SK-N-SH (cell line): Measurements from ENCODE around the gene STX11. TPM values are rescaled to one million over a fixed set of nuclear protein-coding genes. Genes with fewer than 3 reads are reported as not detected.

Experiments used
- CTCF ChIA-PET: fragments of 300-600, 350-600 bp; formaldehyde crosslinking; extraction: SDS; loops from one replicate; lab custom pipeline; 2021; lab: Yijun Ruan, JAX
- POLR2A ChIA-PET: fragments of 350-600 bp; sonication (Branson Sonifier 250); formaldehyde crosslinking; extraction: SDS; loops from one replicate; lab custom pipeline; 2020; ENCODE audit warnings: antibody characterized with exemption, inconsistent platforms; lab: Yijun Ruan, JAX
- DNase-seq: peaks from one replicate; pipeline ENCODE4 v3.0.0; 2012
- H2AFZ ChIP-seq: fragments of 200-600 bp; sonication (generic); 2 replicates; pipeline ENCODE4 v1.8.1; 2016; ENCODE audit warnings: antibody characterized with exemption, mild to moderate bottlenecking, low read depth
- H3F3A ChIP-seq: fragments of 200-600 bp; sonication (generic); replicated peaks from 2 replicates; pipeline ENCODE3; 2016; ENCODE audit warnings: antibody characterized with exemption, mild to moderate bottlenecking; ENCODE audit not compliant: insufficient read depth
- H3K27ac ChIP-seq, 2 experiments: fragments of 200-500 bp in 1 of 2; fragments of 200-600 bp in 1 of 2; sonication (Bioruptor generic) in 1 of 2; sonication (generic), shearing (Covaris generic) in 1 of 2; 2 replicates each; pipeline versions ENCODE4 v1.5.1 to v1.6.1; 2014 to 2016; ENCODE audit warnings: low read depth in 2 of 2, inconsistent platforms in 1 of 2, low read length in 1 of 2, mild to moderate bottlenecking in 1 of 2, mixed read lengths in 1 of 2
- H3K27me3 ChIP-seq: fragments of 200-600 bp; sonication (generic), shearing (Covaris generic); 2 replicates; pipeline ENCODE4 v1.6.1; 2016; ENCODE audit warnings: mixed run types; ENCODE audit not compliant: insufficient read depth
- H3K36me3 ChIP-seq, 2 experiments: fragments of 200-500 bp in 1 of 2; fragments of 200-600 bp in 1 of 2; sonication (Bioruptor generic) in 1 of 2; sonication (generic) in 1 of 2; replicated peaks in 1 of 2; 2 replicates each; pipeline versions ENCODE3 to v1.5.1; 2014 to 2016; ENCODE audit warnings: low read length in 1 of 2, mild to moderate bottlenecking in 1 of 2; ENCODE audit not compliant: insufficient read depth in 2 of 2, control insufficient read depth in 1 of 2
- H3K4me1 ChIP-seq, 2 experiments: fragments of 200-500 bp in 1 of 2; fragments of 200-600 bp in 1 of 2; sonication (Bioruptor generic) in 1 of 2; sonication (generic), shearing (Covaris generic) in 1 of 2; 2 replicates each; pipeline versions ENCODE4 v1.5.1 to v1.6.1; 2014 to 2016; ENCODE audit warnings: low read depth in 1 of 2, low read length in 1 of 2, mixed run types in 1 of 2; ENCODE audit not compliant: insufficient read depth in 2 of 2, control insufficient read depth in 1 of 2
- H3K4me2 ChIP-seq: fragments of 200-600 bp; sonication (generic), shearing (Covaris generic); 2 replicates; pipeline ENCODE4 v1.6.1; 2017; ENCODE audit warnings: mixed run types
- H3K4me3 ChIP-seq, 2 experiments: fragments of 200-500 bp in 1 of 2; fragments of 200-600 bp in 1 of 2; sonication (Bioruptor generic) in 1 of 2; sonication (generic), shearing (Covaris generic) in 1 of 2; 2 replicates each; pipeline versions ENCODE4 v1.5.1 to v1.8.1; 2014 to 2016; ENCODE audit warnings: low read depth in 2 of 2, inconsistent platforms in 1 of 2, low read length in 1 of 2, mild to moderate bottlenecking in 1 of 2, mixed read lengths in 1 of 2, moderate library complexity in 1 of 2
- H3K79me2 ChIP-seq: fragments of 200-600 bp; sonication (generic); 2 replicates; pipeline ENCODE4 v1.8.1; 2017; ENCODE audit warnings: mild to moderate bottlenecking; ENCODE audit not compliant: insufficient read depth
- H3K9ac ChIP-seq: fragments of 200-600 bp; sonication (generic); 2 replicates; pipeline ENCODE4 v1.6.1; 2017; ENCODE audit warnings: mixed run types
- H3K9me2 ChIP-seq: fragments of 200-600 bp; sonication (generic); 2 replicates; pipeline ENCODE4 v1.6.1; 2017; ENCODE audit warnings: mixed run types
- H3K9me3 ChIP-seq: fragments of 200-600 bp; sonication (generic); 2 replicates; pipeline ENCODE4 v1.6.1; 2017; ENCODE audit warnings: mixed run types, mild to moderate bottlenecking, moderate library complexity
- H4K20me1 ChIP-seq: fragments of 200-600 bp; sonication (generic); 2 replicates; pipeline ENCODE4 v1.6.1; 2017; ENCODE audit warnings: mild to moderate bottlenecking, mixed run types; ENCODE audit not compliant: insufficient read depth
- CHD2 ChIP-seq: fragments of 150-350 bp; IDR thresholded peaks from 2 replicates; pipeline ENCODE4 v1.6.1; 2018; ENCODE audit warnings: low read length; ENCODE audit not compliant: partially characterized antibody
- ELF1 ChIP-seq: IDR thresholded peaks from 2 replicates; pipeline ENCODE4 v1.4.0; 2012
- EP300 ChIP-seq, 2 experiments: IDR thresholded peaks; 2 replicates each; pipeline versions ENCODE4 v1.4.0 to v1.6.1; 2012; ENCODE audit warnings: borderline replicate concordance in 1 of 2, low read depth in 1 of 2, low read length in 1 of 2
- FOSL2 ChIP-seq: IDR thresholded peaks from 2 replicates; pipeline ENCODE4 v1.4.0; 2012; ENCODE audit warnings: low read depth, mild to moderate bottlenecking, moderate library complexity, borderline replicate concordance
- FOXJ3 ChIP-seq: sonication (generic); formaldehyde crosslinking; IDR thresholded peaks from 2 replicates; pipeline ENCODE4 v1.5.1; 2020; ENCODE audit warnings: mild to moderate bottlenecking, missing genetic modification reagents
- GABPA ChIP-seq: IDR thresholded peaks from 2 replicates; pipeline ENCODE4 v1.4.0; 2012; ENCODE audit warnings: low read depth, mild to moderate bottlenecking
- GATA2 ChIP-seq: sonication (generic); formaldehyde crosslinking; IDR thresholded peaks from 2 replicates; pipeline ENCODE4 v1.5.0; 2020; ENCODE audit warnings: mild to moderate bottlenecking, missing genetic modification reagents
- NFIC ChIP-seq: IDR thresholded peaks from 2 replicates; pipeline ENCODE4 v1.4.0; 2012; ENCODE audit warnings: borderline replicate concordance
- POLR2AphosphoS5 ChIP-seq: IDR thresholded peaks from 2 replicates; pipeline ENCODE4 v1.6.1; 2012; ENCODE audit warnings: low read depth, low read length
- RAD21 ChIP-seq: IDR thresholded peaks from 2 replicates; pipeline ENCODE4 v1.6.1; 2012; ENCODE audit warnings: mild to moderate bottlenecking, low read length
- RCOR1 ChIP-seq: fragments of 150-350 bp; IDR thresholded peaks from 2 replicates; pipeline ENCODE4 v1.6.1; 2017; ENCODE audit warnings: antibody characterized with exemption, low read length
- RFX5 ChIP-seq: IDR thresholded peaks from 2 replicates; pipeline ENCODE4 v1.6.1; 2012; ENCODE audit warnings: mild to moderate bottlenecking, improper control_type of control experiment, low read length
- SMC3 ChIP-seq: IDR thresholded peaks from 2 replicates; pipeline ENCODE4 v1.6.1; 2012; ENCODE audit warnings: low read depth, low read length, improper control_type of control experiment
- TCF12 ChIP-seq: IDR thresholded peaks from 2 replicates; pipeline ENCODE4 v1.4.0; 2012
- TEAD4 ChIP-seq: IDR thresholded peaks from 2 replicates; pipeline ENCODE4 v1.4.0; 2012; ENCODE audit warnings: mild to moderate bottlenecking, borderline replicate concordance; ENCODE audit not compliant: insufficient read depth
- WGBS: methylation state at CpG from one replicate; pipeline ENCODE4 v1.1.6; 2017; ENCODE audit warnings: low lambda C conversion rate; 5-methylcytosine and 5-hydroxymethylcytosine counted together
- polyA plus RNA-seq, 3 experiments: library from polyadenylated mRNA; depleted of rRNA; stranded (reverse); fragments of >200 nt; gene quantifications; 2 replicates each; pipeline ENCODE4 v1.2.3, GENCODE V29; 2012
- TF ChIP-seq, protein P1 (sequence below): IDR thresholded peaks from 2 replicates; pipeline ENCODE4 v1.6.1; 2012; ENCODE audit warnings: mild to moderate bottlenecking, low read depth, low read length, moderate library complexity
- TF ChIP-seq, protein P2 (sequence below): IDR thresholded peaks from 2 replicates; pipeline ENCODE4; 2012
- TF ChIP-seq, protein P3 (sequence below): IDR thresholded peaks from 2 replicates; pipeline ENCODE4 v1.4.0; 2012; ENCODE audit warnings: low read depth
- TF ChIP-seq, protein P4 (sequence below): IDR thresholded peaks from 2 replicates; pipeline ENCODE4 v1.4.0; 2012; ENCODE audit warnings: low read depth, borderline replicate concordance
- TF ChIP-seq, protein P5 (sequence below): IDR thresholded peaks from 2 replicates; pipeline ENCODE4 v1.4.0; 2012; ENCODE audit warnings: low read depth, borderline replicate concordance

Gene STX11
- polyA plus RNA-seq, 1 of the 3 experiments (the other 2 are of a cell fraction), result 0.15 TPM

DNA sequence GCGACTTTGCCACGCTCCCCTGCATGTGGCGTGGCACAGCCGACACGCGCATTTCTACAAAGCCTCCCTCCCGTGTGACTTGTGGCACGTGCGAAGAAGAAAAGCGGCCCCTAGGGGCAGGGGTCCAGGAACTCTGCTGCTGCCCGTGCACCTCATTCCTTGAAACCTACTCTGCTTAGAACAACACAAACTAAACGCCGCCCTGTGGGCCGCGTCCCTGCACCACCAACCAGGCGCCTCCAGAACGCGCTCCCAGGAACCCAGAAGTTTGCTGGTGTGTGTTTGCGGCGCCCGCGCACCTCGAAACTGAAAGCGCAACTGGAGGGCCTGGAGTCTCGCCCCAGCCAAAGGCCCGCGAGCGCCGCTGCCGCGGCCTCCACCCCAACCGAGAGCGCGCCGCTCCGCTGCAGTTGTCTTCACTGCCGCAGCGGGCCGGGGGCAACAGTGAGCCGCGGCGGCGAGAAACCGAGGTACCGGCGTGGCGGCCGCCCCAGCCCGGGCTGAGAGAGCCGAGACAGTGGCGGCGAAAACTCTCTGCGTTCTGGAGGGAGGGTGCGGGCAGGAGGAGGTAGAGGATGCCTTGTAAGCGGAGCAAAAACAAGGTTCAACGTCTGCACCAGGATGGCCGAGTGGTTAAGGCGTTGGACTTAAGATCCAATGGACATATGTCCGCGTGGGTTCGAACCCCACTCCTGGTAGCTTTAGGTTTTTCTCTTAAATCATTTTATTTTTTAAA lies 65.8 kb downstream of the STX11 start (continued):
- TF ChIP-seq, protein P1, sequence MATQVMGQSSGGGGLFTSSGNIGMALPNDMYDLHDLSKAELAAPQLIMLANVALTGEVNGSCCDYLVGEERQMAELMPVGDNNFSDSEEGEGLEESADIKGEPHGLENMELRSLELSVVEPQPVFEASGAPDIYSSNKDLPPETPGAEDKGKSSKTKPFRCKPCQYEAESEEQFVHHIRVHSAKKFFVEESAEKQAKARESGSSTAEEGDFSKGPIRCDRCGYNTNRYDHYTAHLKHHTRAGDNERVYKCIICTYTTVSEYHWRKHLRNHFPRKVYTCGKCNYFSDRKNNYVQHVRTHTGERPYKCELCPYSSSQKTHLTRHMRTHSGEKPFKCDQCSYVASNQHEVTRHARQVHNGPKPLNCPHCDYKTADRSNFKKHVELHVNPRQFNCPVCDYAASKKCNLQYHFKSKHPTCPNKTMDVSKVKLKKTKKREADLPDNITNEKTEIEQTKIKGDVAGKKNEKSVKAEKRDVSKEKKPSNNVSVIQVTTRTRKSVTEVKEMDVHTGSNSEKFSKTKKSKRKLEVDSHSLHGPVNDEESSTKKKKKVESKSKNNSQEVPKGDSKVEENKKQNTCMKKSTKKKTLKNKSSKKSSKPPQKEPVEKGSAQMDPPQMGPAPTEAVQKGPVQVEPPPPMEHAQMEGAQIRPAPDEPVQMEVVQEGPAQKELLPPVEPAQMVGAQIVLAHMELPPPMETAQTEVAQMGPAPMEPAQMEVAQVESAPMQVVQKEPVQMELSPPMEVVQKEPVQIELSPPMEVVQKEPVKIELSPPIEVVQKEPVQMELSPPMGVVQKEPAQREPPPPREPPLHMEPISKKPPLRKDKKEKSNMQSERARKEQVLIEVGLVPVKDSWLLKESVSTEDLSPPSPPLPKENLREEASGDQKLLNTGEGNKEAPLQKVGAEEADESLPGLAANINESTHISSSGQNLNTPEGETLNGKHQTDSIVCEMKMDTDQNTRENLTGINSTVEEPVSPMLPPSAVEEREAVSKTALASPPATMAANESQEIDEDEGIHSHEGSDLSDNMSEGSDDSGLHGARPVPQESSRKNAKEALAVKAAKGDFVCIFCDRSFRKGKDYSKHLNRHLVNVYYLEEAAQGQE, result peak; percentile 36; the same call in 1 of the 2 replicates
- TF ChIP-seq CHD2 (peak; percentile 73), TEAD4 (peak; percentile 93), RFX5 (no peak), EP300 (IDR thresholded peaks at IDR 0.05; ENCODE audit: borderline replicate concordance in 1 of 2, low read depth in 1 of 2, low read length in 1 of 2) (no peak), TCF12 (no peak), RAD21 (peak; percentile 45; the same call in 1 of the 2 replicates), NFIC (no peak), GABPA (no peak), GATA2 (CRISPR knock-in tag) (no peak; the same call in 1 of the 2 replicates)
- TF ChIP-seq, protein P2, sequence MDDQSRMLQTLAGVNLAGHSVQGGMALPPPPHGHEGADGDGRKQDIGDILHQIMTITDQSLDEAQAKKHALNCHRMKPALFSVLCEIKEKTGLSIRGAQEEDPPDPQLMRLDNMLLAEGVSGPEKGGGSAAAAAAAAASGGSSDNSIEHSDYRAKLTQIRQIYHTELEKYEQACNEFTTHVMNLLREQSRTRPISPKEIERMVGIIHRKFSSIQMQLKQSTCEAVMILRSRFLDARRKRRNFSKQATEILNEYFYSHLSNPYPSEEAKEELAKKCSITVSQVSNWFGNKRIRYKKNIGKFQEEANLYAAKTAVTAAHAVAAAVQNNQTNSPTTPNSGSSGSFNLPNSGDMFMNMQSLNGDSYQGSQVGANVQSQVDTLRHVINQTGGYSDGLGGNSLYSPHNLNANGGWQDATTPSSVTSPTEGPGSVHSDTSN, result no peak
- TF ChIP-seq, protein P3, sequence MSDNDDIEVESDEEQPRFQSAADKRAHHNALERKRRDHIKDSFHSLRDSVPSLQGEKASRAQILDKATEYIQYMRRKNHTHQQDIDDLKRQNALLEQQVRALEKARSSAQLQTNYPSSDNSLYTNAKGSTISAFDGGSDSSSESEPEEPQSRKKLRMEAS, result peak; percentile 80
- TF ChIP-seq, all 33 proteins: peak for 16

DNA sequence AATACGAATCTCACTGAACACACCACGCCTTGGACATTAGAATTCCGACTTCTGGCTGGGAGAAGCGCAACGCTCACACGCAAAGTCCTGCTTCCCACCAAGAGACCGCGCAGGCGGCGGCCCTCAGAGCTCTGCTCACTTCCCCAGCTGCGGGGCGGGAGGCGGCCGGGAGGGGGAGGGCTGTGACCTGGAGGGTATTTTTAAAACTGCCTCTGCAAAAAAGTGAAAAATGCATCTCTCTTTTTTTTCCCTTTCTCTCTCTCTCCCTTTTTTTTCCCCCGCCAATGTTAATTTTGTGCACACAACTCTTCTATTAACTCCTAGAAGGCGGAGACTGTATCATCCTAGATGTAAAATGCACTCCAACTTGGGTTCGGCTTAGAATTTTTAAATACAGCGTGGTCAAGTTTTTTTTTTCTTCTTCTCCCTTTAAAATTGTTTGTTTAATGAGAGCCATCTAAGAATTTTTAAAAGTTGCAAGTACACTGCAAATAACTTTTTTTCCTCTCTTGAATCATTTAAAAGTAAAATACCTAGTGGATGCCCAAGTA lies 66.4 kb downstream of the STX11 start:
- peak; percentile 76 for DNase-seq
- peaks cover 10% of the 10 kb centered on the region for H3F3A ChIP-seq
- no peaks in the 10 kb centered on the region for H3K27me3 ChIP-seq
- H3K4me2 ChIP-seq, result peak overlapping the region; percentile 92
- H3K27ac ChIP-seq, result peak overlapping the region; percentile 86
- no peaks in the 10 kb centered on the region for H3K9me2 ChIP-seq
- no peaks in the 10 kb centered on the region for H3K79me2 ChIP-seq
- 11% methylated on average over 15 of the region's 18 CpGs for WGBS
- ChIA-PET CTCF (interaction anchor here (0.6 to 3.9 kb wide), 7 partner anchors 8 to 641 kb away, joined by 3 to 17 read pairs (median 3); no protein-coding TSS in a partner anchor), POLR2A (interaction anchor here (1.0 to 1.2 kb wide), 2 partner anchors 10 to 121 kb away, joined by 3 read pairs; partner anchors contain the start of gene SF3B5)
- peaks cover 0 to 12% of the 10 kb centered on the region in 2 experiments; a peak in 1 of 4 replicates for H3K4me1 ChIP-seq
- H4K20me1 ChIP-seq, result no peaks in the 10 kb centered on the region
- no peaks in the 10 kb centered on the region for H3K36me3 ChIP-seq
- H3K4me3 ChIP-seq, result peak overlapping the region; percentile 71 to 74
- H3K9ac ChIP-seq, result peak overlapping the region; percentile 86; the same call in 1 of the 2 replicates
- H2AFZ ChIP-seq, result peak overlapping the region; percentile 76; the same call in 1 of the 2 replicates
- H3K9me3 ChIP-seq, result no peaks in the 10 kb centered on the region
- no peak for TF ChIP-seq ELF1
- TF ChIP-seq GATA2 (CRISPR knock-in tag), result no peak
- TF ChIP-seq RCOR1, result no peak
- TF ChIP-seq, protein P4, sequence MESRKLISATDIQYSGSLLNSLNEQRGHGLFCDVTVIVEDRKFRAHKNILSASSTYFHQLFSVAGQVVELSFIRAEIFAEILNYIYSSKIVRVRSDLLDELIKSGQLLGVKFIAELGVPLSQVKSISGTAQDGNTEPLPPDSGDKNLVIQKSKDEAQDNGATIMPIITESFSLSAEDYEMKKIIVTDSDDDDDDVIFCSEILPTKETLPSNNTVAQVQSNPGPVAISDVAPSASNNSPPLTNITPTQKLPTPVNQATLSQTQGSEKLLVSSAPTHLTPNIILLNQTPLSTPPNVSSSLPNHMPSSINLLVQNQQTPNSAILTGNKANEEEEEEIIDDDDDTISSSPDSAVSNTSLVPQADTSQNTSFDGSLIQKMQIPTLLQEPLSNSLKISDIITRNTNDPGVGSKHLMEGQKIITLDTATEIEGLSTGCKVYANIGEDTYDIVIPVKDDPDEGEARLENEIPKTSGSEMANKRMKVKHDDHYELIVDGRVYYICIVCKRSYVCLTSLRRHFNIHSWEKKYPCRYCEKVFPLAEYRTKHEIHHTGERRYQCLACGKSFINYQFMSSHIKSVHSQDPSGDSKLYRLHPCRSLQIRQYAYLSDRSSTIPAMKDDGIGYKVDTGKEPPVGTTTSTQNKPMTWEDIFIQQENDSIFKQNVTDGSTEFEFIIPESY, result no peak
- TF ChIP-seq, protein P3, result 0 out of 2 replicates have a peak, but pooled peaks have one; percentile 4
- 0 out of 2 replicates have a peak, but pooled peaks have one; percentile 13 for TF ChIP-seq SMC3
- TF ChIP-seq FOXJ3, result no peak
- TF ChIP-seq, protein P5, sequence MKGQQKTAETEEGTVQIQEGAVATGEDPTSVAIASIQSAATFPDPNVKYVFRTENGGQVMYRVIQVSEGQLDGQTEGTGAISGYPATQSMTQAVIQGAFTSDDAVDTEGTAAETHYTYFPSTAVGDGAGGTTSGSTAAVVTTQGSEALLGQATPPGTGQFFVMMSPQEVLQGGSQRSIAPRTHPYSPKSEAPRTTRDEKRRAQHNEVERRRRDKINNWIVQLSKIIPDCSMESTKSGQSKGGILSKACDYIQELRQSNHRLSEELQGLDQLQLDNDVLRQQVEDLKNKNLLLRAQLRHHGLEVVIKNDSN, result no peak
- no peak for TF ChIP-seq POLR2AphosphoS5
- TF ChIP-seq FOSL2, result no peak
